GM19238 (cell line): ENCODE results near the gene SNRPA.

ENCODE experiments used
- DNase-seq: peaks from one replicate; pipeline ENCODE4 v3.0.0; 2011; ENCODE audit warnings: low spot score; ENCODE audit not compliant: insufficient read length

The SNRPA gene

DNA sequence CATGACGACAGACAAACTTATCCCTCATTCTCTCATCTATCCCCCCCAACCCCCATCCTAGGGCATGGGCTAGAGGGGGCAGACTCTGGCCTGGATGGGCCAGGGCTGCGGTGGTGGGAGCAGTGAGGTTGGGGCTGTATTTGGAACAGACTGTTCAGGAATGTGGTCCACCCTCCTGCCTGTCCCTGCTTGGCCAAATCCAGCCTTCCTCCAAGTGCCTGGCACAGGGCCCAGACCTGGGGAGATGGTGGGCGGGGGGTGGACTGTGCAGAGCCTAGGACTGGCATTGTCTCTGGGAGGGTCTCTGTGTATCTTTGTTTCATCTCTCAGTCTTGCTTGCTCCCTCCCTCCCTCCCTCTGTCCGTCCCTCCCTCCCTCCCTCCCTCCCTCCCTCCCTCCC is 62.2 kb downstream of the SNRPA start:
- DNase-seq, result no peak
